ENCODE measurements around the gene NFIA.

GRCh38 chr1:61259379-61260148 lies 177.2 kb downstream of the NFIA start:
- TF ChIP-seq POLR2A (IDR thresholded peaks at IDR 0.05; ENCODE audit: low read depth, low read length), result no peak
- TF ChIP-seq TAF1 (IDR thresholded peaks at IDR 0.05; ENCODE audit: borderline replicate concordance, low read depth, low read length), result no peak

Measured in GM12892 (cell line).